ENCODE results near the gene SHC3. TPM values are rescaled to one million over a fixed set of nuclear protein-coding genes. Genes with fewer than 3 reads are reported as not detected.

The SHC3 gene
- total and polyA plus RNA-seq, 2 of the 4 experiments (the other 2 are of a cell fraction) = 4.5 to 13.3 TPM

DNA sequence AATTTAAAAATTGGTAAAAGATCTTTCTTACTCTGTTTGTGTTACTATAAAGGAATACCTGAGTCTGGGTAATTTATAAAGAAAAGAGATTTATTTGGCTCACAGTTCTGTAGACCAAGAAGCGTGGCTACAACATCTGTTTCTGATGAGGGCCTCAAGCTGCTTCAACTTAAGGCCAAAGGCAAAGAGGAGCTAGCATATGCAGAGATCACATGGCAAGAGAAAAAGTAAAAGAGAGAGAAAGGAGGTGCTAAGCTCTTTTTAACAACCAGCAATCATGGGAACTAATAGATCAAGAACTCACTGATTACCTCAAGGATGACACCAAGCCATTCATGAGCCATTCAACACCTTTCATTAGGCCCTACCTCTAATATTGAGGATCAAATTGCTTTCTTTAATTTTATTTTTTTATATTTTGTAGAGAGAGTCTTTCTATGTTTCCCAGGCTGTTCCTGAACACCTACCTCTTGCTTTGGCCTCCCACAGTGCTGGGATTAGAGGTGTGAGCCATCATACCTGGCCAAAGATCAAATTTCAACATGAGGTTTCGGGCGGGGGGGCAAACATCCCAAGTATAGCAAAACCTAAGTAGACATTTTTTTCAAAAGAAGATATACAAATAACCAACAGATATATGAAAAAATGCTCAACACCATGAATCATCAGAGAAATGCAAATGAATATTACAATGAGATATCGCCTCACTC, 16.0 kb upstream of the SHC3 start:
- Histone ChIP-seq H3K9me1 (ENCODE audit: insufficient read depth, low read length) (no peaks in the 10 kb centered on the region), H3K4me1 (ENCODE audit: control insufficient read depth, insufficient read depth, low read length) (no peaks in the 10 kb centered on the region), H3K79me1 (ENCODE audit: low read depth in 1 of 2, low read length in 2 of 2) (no peaks in the 10 kb centered on the region), H2AFZ (replicated peaks; ENCODE audit: low read length, poor library complexity) (no peak overlapping the region), H3K14ac (replicated peaks; ENCODE audit: low read depth, low read length) (no peak overlapping the region), H3K18ac (ENCODE audit: low read depth, low read length) (no peak overlapping the region), H4K8ac (ENCODE audit: low read depth in 2 of 2, low read length in 2 of 2) (no peak overlapping the region), H2AK9ac (replicated peaks; ENCODE audit: low read depth, low read length, poor library complexity) (no peak overlapping the region), H3K56ac (ENCODE audit: extremely low read depth, insufficient read depth, low read length) (no peak overlapping the region), H2BK15ac (ENCODE audit: low read depth, low read length) (no peak overlapping the region), H3K4ac (ENCODE audit: low read depth, low read length) (no peak overlapping the region), H3K9me3 (ENCODE audit: control insufficient read depth, insufficient read depth, low read length) (peaks cover 3% of the 10 kb centered on the region; the same call in 1 of the 2 replicates), H3K36me3 (ENCODE audit: control insufficient read depth, insufficient read depth, low read length) (no peaks in the 10 kb centered on the region), H2AK5ac (ENCODE audit: low read depth, low read length) (no peak overlapping the region), H3K9ac (ENCODE audit: low read depth, low read length) (no peak overlapping the region), H4K91ac (ENCODE audit: insufficient read depth, low read depth, low read length) (no peak overlapping the region), H3K27me3 (ENCODE audit: control insufficient read depth, insufficient read depth, low read length) (no peaks in the 10 kb centered on the region; the same call in 1 of the 2 replicates), H3K4me3 (ENCODE audit: insufficient read depth, low read depth, low read length) (no peak overlapping the region), H2BK5ac (ENCODE audit: low read depth, low read length, poor library complexity, severe bottlenecking) (no peak overlapping the region), H4K20me1 (ENCODE audit: insufficient read depth, low read length) (no peaks in the 10 kb centered on the region), H2BK20ac (ENCODE audit: low read depth, low read length) (no peak overlapping the region), H4K5ac (ENCODE audit: low read depth, low read length) (no peak overlapping the region), H3K4me2 (ENCODE audit: low read depth, low read length) (no peak overlapping the region), H3K27ac (ENCODE audit: insufficient read depth, low read length) (no peak overlapping the region), H3K23ac (ENCODE audit: low read depth, low read length) (no peak overlapping the region), H2BK120ac (ENCODE audit: low read depth, low read length) (no peak overlapping the region)
- intact Hi-C loops (cut with micrococcal nuclease) (no loop called here), in situ Hi-C loops (cut with MboI; ENCODE audit: low sequenced_read_pairs) (no loop called here), dilution Hi-C loops (cut with HindIII; ENCODE audit: low sequenced_read_pairs, unreplicated experiment) (no loop called here)
- ATAC-seq (ENCODE audit: low read depth) = no peak
- no peak for DNase-seq
- no CpG with 5 or more reads among the region's 4 CpGs for WGBS, 2 experiments (ENCODE audit: extremely low coverage in 2 of 2, insufficient read length in 1 of 2)
- BruUV-seq (replicated peaks) = no TSS peak
- TF ChIP-seq RAD21 (IDR thresholded peaks at IDR 0.05; ENCODE audit: low read length) (no peak), CHD1 (IDR thresholded peaks at IDR 0.05; ENCODE audit: low read depth, low read length) (no peak), SMC3 (IDR thresholded peaks at IDR 0.05; ENCODE audit: low read depth, low read length) (no peak), CEBPB (IDR thresholded peaks at IDR 0.05; ENCODE audit: low read depth, low read length) (no peak), POLR2A (IDR thresholded peaks at IDR 0.05; ENCODE audit: low read depth, low read length) (no peak), NFE2L2 (IDR thresholded peaks at IDR 0.05; ENCODE audit: low read depth, low read length) (no peak), RCOR1 (IDR thresholded peaks at IDR 0.05; ENCODE audit: insufficient replicate concordance, low read length) (no peak), FOS (IDR thresholded peaks at IDR 0.05; ENCODE audit: low read depth, low read length) (no peak), BHLHE40 (IDR thresholded peaks at IDR 0.05; ENCODE audit: low read depth, low read length) (no peak), MAFK (IDR thresholded peaks at IDR 0.05; ENCODE audit: low read depth, low read length) (no peak), MXI1 (IDR thresholded peaks at IDR 0.05; ENCODE audit: borderline replicate concordance, low read depth, low read length) (no peak)
- CTCF ChIA-PET = no interaction called here
- POLR2A ChIA-PET (ENCODE audit: unreplicated experiment) = no interaction called here
